HL-60 (cell line): ENCODE data around the gene ATRNL1.

Source experiments
- DNase-seq, 2 experiments: peaks; one replicate each; pipeline ENCODE4 v3.0.0-alpha.2; 2010 to 2020; ENCODE audit warnings: low read depth in 1 of 2, low spot score in 1 of 2
- H3K27ac ChIP-seq: fragments of 250-450 bp; sonication (Bioruptor Pico); replicated peaks from 2 replicates; pipeline ENCODE4 v1.5.1; 2020; ENCODE audit warnings: mild to moderate bottlenecking, moderate library complexity
- H3K27me3 ChIP-seq: fragments of 250-450 bp; sonication (Bioruptor Pico); 2 replicates; pipeline ENCODE4 v1.5.1; 2021; ENCODE audit warnings: mild to moderate bottlenecking, moderate library complexity; ENCODE audit not compliant: insufficient read depth, poor library complexity, severe bottlenecking
- H3K4me3 ChIP-seq: replicated peaks from 2 replicates; pipeline ENCODE4 v1.5.1; 2011; ENCODE audit warnings: mild to moderate bottlenecking, control low read depth, low read length; ENCODE audit not compliant: insufficient read depth
- GABPA ChIP-seq: IDR thresholded peaks from 2 replicates; pipeline ENCODE4 v1.6.1; 2012; ENCODE audit warnings: low read depth
- POLR2AphosphoS5 ChIP-seq: IDR thresholded peaks from 2 replicates; pipeline ENCODE4 v1.6.1; 2012; ENCODE audit warnings: low read depth
- REST ChIP-seq: IDR thresholded peaks from 2 replicates; pipeline ENCODE4 v1.6.1; 2012; ENCODE audit warnings: low read depth; ENCODE audit not compliant: insufficient replicate concordance
- SPI1 ChIP-seq: IDR thresholded peaks from 2 replicates; pipeline ENCODE4 v1.6.1; 2012; ENCODE audit warnings: low read depth, mild to moderate bottlenecking, borderline replicate concordance
- TF ChIP-seq, protein P1 (sequence below): IDR thresholded peaks from one replicate; pipeline ENCODE4 v1.5.1; 2011; ENCODE audit warnings: low read length, control low read depth, inconsistent platforms; ENCODE audit not compliant: insufficient read depth

ATRNL1 gene

GRCh38 chr10:115982076-115982475 lies 888.9 kb downstream of the ATRNL1 start:
- no peak for DNase-seq
- H3K27ac ChIP-seq = no peak overlapping the region
- H3K4me3 ChIP-seq = no peak overlapping the region
- no peak for TF ChIP-seq REST
- no peak for TF ChIP-seq SPI1
- no peak for TF ChIP-seq POLR2AphosphoS5
- no peak for TF ChIP-seq GABPA
- TF ChIP-seq, protein P1, sequence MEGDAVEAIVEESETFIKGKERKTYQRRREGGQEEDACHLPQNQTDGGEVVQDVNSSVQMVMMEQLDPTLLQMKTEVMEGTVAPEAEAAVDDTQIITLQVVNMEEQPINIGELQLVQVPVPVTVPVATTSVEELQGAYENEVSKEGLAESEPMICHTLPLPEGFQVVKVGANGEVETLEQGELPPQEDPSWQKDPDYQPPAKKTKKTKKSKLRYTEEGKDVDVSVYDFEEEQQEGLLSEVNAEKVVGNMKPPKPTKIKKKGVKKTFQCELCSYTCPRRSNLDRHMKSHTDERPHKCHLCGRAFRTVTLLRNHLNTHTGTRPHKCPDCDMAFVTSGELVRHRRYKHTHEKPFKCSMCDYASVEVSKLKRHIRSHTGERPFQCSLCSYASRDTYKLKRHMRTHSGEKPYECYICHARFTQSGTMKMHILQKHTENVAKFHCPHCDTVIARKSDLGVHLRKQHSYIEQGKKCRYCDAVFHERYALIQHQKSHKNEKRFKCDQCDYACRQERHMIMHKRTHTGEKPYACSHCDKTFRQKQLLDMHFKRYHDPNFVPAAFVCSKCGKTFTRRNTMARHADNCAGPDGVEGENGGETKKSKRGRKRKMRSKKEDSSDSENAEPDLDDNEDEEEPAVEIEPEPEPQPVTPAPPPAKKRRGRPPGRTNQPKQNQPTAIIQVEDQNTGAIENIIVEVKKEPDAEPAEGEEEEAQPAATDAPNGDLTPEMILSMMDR = no peak
- H3K27me3 ChIP-seq = no peaks in the 10 kb centered on the region

- H3K4me3 ChIP-seq = no peak overlapping the region
- TF ChIP-seq, protein P1 = no peak
- TF ChIP-seq GABPA (no peak), SPI1 (no peak), POLR2AphosphoS5 (no peak), REST (no peak)
- no peak for DNase-seq
- H3K27me3 ChIP-seq = no peaks in the 10 kb centered on the region
- no peak overlapping the region for H3K27ac ChIP-seq
These were observed 889.4 kb downstream of the ATRNL1 start for GRCh38 chr10:115982526-115982925.

GRCh38 chr10:115985786-115986185 lies 892.6 kb downstream of the ATRNL1 start:
- no peaks in the 10 kb centered on the region for H3K27me3 ChIP-seq
- no peak overlapping the region for H3K27ac ChIP-seq
- TF ChIP-seq, protein P1 = no peak
- no peak for TF ChIP-seq GABPA
- no peak for TF ChIP-seq SPI1
- no peak for TF ChIP-seq REST
- TF ChIP-seq POLR2AphosphoS5 = no peak
- DNase-seq = no peak
- H3K4me3 ChIP-seq = no peak overlapping the region
